GM12878 (cell line): ENCODE data around the gene IGFLR1. TPM values are rescaled to one million over a fixed set of nuclear protein-coding genes. Genes with fewer than 3 reads are reported as not detected.

Experiments
- CBX5 ChIP-seq: sonication (generic); IDR thresholded peaks from 2 replicates; pipeline ENCODE4 v1.6.1; 2016; ENCODE audit warnings: low read depth, moderate library complexity, mild to moderate bottlenecking, inconsistent platforms
- CHD2 ChIP-seq: IDR thresholded peaks from 2 replicates; pipeline ENCODE4 v1.6.1; 2011; ENCODE audit warnings: low read depth, low read length, improper control_type of control experiment, borderline replicate concordance
- ESRRA ChIP-seq: IDR thresholded peaks from 2 replicates; pipeline ENCODE4 v1.6.1; 2012; ENCODE audit warnings: mild to moderate bottlenecking, low read length, improper control_type of control experiment
- ETV6 ChIP-seq, 2 experiments: fragments of 450-650 bp in 1 of 2; IDR thresholded peaks in 1 of 2; conservative IDR thresholded peaks in 1 of 2; 2 replicates each; pipeline ENCODE4 v1.6.1; 2014; ENCODE audit warnings: antibody characterized with exemption in 1 of 2, borderline replicate concordance in 1 of 2, low read depth in 1 of 2, mild to moderate bottlenecking in 1 of 2, moderate library complexity in 1 of 2
- MXI1 ChIP-seq: fragments of 150-350 bp; IDR thresholded peaks from 2 replicates; pipeline ENCODE4 v1.6.1; 2011; ENCODE audit warnings: low read depth, mild to moderate bottlenecking, inconsistent platforms, low read length, improper control_type of control experiment
- MYC ChIP-seq: IDR thresholded peaks from 2 replicates; pipeline ENCODE4 v1.6.1; 2011; ENCODE audit warnings: mild to moderate bottlenecking, low read length, moderate library complexity, inconsistent platforms; ENCODE audit not compliant: insufficient read depth, insufficient replicate concordance, insufficient read length, severe bottlenecking
- POLR2A ChIP-seq: IDR thresholded peaks from 2 replicates; pipeline ENCODE4 v1.6.1; 2011; ENCODE audit warnings: low read depth, mild to moderate bottlenecking, low read length
- RAD21 ChIP-seq: IDR thresholded peaks from 2 replicates; pipeline ENCODE4 v1.6.1; 2011; ENCODE audit warnings: mild to moderate bottlenecking, low read depth, low read length, moderate library complexity; ENCODE audit not compliant: insufficient read depth
- RAD51 ChIP-seq: fragments of 450-650 bp; IDR thresholded peaks from 2 replicates; pipeline ENCODE4 v1.6.1; 2016; ENCODE audit warnings: moderate library complexity, mild to moderate bottlenecking, inconsistent platforms
- RBBP5 ChIP-seq: fragments of 200-600 bp; sonication (generic); conservative IDR thresholded peaks from 2 replicates; pipeline ENCODE4 v1.6.1; 2016
- YY1 ChIP-seq: IDR thresholded peaks from 2 replicates; pipeline ENCODE4 v1.6.1; 2011; ENCODE audit warnings: low read depth, mild to moderate bottlenecking, low read length
- ZNF622 ChIP-seq: fragments of 450-650 bp; IDR thresholded peaks from 2 replicates; pipeline ENCODE4 v1.6.1; 2017; ENCODE audit warnings: mild to moderate bottlenecking, inconsistent platforms
- ZZZ3 ChIP-seq: IDR thresholded peaks from 2 replicates; pipeline ENCODE4 v1.6.1; 2011; ENCODE audit warnings: low read depth; ENCODE audit not compliant: control insufficient read depth, insufficient read length
- polyA plus RNA-seq, 11 experiments: library from polyadenylated mRNA; depleted of rRNA in 4 of 11; unstranded in 6 of 11; stranded (reverse) in 5 of 11; fragments of >200 nt; fragmentation: Nextera tagmentation in 4 of 11; fragmentation: Illumina TruSeq in 1 of 11; extraction: Ambion mirVana in 4 of 11; extraction: Trizol in 1 of 11; gene quantifications; 1 replicate in 1 of 11; 2 replicates in 10 of 11; pipeline versions ENCODE4 v1.2.1 to v1.2.3, GENCODE V29; 2011 to 2016; ENCODE audit warnings: inconsistent platforms in 2 of 11, missing spikeins in 2 of 11, low read depth in 1 of 11
- total RNA-seq, 4 experiments: library from RNA; depleted of rRNA in 3 of 4; stranded (reverse); fragments of >200 nt in 3 of 4; fragmentation: Illumina TruSeq in 1 of 4; extraction: Trizol in 1 of 4; gene quantifications; 2 replicates each; pipeline versions ENCODE4 v1.2.1 to v1.2.3, GENCODE V29; 2013 to 2021
- TF ChIP-seq, protein P1 (sequence below), 3 experiments: IDR thresholded peaks in 2 of 3; conservative IDR thresholded peaks in 1 of 3; 2 replicates each; pipeline ENCODE4 v1.5.1; 2011; ENCODE audit warnings: low read depth in 3 of 3, low read length in 3 of 3, mild to moderate bottlenecking in 3 of 3, control low read depth in 2 of 3, moderate library complexity in 2 of 3, inconsistent platforms in 1 of 3, mixed read lengths in 1 of 3; ENCODE audit not compliant: control insufficient read depth in 2 of 3, insufficient read depth in 1 of 3; ENCODE audit errors: extremely low read depth in 1 of 3
- TF ChIP-seq, protein P2 (sequence below): IDR thresholded peaks from 2 replicates; pipeline ENCODE4 v1.6.1; 2012; ENCODE audit warnings: mild to moderate bottlenecking, low read depth, low read length
- TF ChIP-seq, protein P3 (sequence below): IDR thresholded peaks from 2 replicates; pipeline ENCODE4 v1.6.1; 2011; ENCODE audit warnings: borderline replicate concordance, low read depth, mild to moderate bottlenecking, moderate library complexity, mixed read lengths, low read length; ENCODE audit not compliant: insufficient read depth; ENCODE audit errors: extremely low read length
- TF ChIP-seq, protein P4 (sequence below): fragments of 450-650 bp; formaldehyde crosslinking; IDR thresholded peaks from 2 replicates; pipeline ENCODE4 v1.5.0; 2022; ENCODE audit warnings: mild to moderate bottlenecking, missing genetic modification characterization

Gene IGFLR1
- total and polyA plus RNA-seq, 10 of the 15 experiments (the other 5 are each of a cell fraction or from before 2014, with no cell fraction given), result 2.5 to 39.9 (median 24.8) TPM

DNA sequence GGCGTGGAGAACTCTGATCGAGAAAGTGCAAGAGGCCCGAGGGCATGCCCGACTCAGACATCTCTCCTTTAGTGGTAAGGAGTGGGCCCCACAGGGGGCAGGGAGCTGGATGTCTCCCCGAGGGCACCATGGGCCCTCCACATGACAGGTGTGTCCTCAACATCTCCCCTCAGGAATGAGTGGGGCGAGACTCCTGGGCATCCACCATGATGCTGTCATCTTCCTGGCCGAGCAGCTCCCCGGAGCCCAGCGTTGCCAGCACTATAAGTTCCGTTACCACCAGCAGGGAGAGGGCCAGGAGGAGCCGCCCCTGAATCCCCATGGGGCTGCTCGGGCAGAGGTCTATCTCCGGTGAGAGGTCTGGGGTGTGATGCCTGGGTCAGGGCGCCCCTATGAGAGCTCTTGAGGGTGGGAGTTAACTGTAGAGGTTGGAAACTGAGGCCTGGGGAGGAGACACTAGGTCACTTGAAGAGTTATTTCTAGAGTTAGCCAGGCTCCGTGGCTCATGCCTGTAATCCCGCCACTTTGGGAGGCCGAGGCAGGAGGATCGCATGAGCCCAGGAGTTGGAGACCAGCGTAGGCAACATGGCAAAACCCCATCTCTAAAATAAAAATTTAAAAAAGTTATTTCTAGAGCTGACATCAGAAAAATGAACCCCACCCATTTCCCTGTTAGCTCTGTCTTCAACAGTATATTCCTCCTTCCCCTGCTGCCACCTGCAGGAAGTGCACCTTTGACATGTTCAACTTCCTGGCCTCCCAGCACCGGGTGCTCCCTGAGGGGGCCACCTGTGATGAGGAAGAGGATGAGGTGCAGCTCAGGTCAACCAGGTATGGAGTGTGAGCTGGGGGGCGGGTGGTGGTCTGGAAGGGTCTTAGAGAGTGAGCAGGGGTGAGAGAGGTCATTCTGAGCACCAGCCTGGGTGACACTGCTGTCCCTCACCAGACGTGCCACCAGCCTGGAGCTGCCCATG lies 5.1 kb downstream of the IGFLR1 start (continued):
- TF ChIP-seq, protein P1, sequence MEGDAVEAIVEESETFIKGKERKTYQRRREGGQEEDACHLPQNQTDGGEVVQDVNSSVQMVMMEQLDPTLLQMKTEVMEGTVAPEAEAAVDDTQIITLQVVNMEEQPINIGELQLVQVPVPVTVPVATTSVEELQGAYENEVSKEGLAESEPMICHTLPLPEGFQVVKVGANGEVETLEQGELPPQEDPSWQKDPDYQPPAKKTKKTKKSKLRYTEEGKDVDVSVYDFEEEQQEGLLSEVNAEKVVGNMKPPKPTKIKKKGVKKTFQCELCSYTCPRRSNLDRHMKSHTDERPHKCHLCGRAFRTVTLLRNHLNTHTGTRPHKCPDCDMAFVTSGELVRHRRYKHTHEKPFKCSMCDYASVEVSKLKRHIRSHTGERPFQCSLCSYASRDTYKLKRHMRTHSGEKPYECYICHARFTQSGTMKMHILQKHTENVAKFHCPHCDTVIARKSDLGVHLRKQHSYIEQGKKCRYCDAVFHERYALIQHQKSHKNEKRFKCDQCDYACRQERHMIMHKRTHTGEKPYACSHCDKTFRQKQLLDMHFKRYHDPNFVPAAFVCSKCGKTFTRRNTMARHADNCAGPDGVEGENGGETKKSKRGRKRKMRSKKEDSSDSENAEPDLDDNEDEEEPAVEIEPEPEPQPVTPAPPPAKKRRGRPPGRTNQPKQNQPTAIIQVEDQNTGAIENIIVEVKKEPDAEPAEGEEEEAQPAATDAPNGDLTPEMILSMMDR (IDR thresholded peaks at IDR 0.05 in 2 of 3, conservative IDR thresholded peaks at IDR 0.05 in 1 of 3; ENCODE audit: control insufficient read depth in 2 of 3, extremely low read depth in 1 of 3, insufficient read depth in 1 of 3, low read depth in 3 of 3, low read length in 3 of 3), result peak; percentile 26 to 37 (median 27); a peak in 4 of 6 replicates
- TF ChIP-seq, protein P2, sequence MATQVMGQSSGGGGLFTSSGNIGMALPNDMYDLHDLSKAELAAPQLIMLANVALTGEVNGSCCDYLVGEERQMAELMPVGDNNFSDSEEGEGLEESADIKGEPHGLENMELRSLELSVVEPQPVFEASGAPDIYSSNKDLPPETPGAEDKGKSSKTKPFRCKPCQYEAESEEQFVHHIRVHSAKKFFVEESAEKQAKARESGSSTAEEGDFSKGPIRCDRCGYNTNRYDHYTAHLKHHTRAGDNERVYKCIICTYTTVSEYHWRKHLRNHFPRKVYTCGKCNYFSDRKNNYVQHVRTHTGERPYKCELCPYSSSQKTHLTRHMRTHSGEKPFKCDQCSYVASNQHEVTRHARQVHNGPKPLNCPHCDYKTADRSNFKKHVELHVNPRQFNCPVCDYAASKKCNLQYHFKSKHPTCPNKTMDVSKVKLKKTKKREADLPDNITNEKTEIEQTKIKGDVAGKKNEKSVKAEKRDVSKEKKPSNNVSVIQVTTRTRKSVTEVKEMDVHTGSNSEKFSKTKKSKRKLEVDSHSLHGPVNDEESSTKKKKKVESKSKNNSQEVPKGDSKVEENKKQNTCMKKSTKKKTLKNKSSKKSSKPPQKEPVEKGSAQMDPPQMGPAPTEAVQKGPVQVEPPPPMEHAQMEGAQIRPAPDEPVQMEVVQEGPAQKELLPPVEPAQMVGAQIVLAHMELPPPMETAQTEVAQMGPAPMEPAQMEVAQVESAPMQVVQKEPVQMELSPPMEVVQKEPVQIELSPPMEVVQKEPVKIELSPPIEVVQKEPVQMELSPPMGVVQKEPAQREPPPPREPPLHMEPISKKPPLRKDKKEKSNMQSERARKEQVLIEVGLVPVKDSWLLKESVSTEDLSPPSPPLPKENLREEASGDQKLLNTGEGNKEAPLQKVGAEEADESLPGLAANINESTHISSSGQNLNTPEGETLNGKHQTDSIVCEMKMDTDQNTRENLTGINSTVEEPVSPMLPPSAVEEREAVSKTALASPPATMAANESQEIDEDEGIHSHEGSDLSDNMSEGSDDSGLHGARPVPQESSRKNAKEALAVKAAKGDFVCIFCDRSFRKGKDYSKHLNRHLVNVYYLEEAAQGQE, result no peak
- TF ChIP-seq ESRRA (no peak), RAD21 (peak; percentile 36; the same call in 1 of the 2 replicates), ETV6 (conservative IDR thresholded peaks at IDR 0.05 in 1 of 2, IDR thresholded peaks at IDR 0.05 in 1 of 2; ENCODE audit: borderline replicate concordance in 1 of 2, low read depth in 1 of 2) (no peak), ZZZ3 (no peak), MXI1 (no peak), YY1 (no peak), MYC (no peak), RAD51 (no peak), RBBP5 (no peak), ZNF622 (no peak), CHD2 (no peak), CBX5 (no peak), POLR2A (0 out of 2 replicates have a peak, but pooled peaks have one; percentile 36)
- TF ChIP-seq, protein P3, sequence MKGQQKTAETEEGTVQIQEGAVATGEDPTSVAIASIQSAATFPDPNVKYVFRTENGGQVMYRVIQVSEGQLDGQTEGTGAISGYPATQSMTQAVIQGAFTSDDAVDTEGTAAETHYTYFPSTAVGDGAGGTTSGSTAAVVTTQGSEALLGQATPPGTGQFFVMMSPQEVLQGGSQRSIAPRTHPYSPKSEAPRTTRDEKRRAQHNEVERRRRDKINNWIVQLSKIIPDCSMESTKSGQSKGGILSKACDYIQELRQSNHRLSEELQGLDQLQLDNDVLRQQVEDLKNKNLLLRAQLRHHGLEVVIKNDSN, result no peak
- TF ChIP-seq, protein P4, sequence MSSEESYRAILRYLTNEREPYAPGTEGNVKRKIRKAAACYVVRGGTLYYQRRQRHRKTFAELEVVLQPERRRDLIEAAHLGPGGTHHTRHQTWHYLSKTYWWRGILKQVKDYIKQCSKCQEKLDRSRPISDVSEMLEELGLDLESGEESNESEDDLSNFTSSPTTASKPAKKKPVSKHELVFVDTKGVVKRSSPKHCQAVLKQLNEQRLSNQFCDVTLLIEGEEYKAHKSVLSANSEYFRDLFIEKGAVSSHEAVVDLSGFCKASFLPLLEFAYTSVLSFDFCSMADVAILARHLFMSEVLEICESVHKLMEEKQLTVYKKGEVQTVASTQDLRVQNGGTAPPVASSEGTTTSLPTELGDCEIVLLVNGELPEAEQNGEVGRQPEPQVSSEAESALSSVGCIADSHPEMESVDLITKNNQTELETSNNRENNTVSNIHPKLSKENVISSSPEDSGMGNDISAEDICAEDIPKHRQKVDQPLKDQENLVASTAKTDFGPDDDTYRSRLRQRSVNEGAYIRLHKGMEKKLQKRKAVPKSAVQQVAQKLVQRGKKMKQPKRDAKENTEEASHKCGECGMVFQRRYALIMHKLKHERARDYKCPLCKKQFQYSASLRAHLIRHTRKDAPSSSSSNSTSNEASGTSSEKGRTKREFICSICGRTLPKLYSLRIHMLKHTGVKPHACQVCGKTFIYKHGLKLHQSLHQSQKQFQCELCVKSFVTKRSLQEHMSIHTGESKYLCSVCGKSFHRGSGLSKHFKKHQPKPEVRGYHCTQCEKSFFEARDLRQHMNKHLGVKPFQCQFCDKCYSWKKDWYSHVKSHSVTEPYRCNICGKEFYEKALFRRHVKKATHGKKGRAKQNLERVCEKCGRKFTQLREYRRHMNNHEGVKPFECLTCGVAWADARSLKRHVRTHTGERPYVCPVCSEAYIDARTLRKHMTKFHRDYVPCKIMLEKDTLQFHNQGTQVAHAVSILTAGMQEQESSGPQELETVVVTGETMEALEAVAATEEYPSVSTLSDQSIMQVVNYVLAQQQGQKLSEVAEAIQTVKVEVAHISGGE (CRISPR knock-in tag), result no peak
